ENCODE measurements around the gene GJC2. TPM values are rescaled to one million over a fixed set of nuclear protein-coding genes. Genes with fewer than 3 reads are reported as not detected.
A peak's percentile ranks its signal among the peaks of the same experiment; 100 is the strongest.

GJC2 gene
- polyA plus RNA-seq, 3 donors from 2014 or later: not detected

GRCh38 chr1:228143480-228144192, 6.1 kb upstream of the GJC2 start:
- Mint-ChIP-seq H3K27ac (peak overlapping the region; percentile 65 to 100 (median 90)), H3K4me3 (peak overlapping the region; percentile 41 to 99 (median 60)), H3K9me3 (no peaks in the 10 kb centered on the region), H3K36me3 (no peaks in the 10 kb centered on the region), H3K4me1 (peaks cover 35 to 42% of the 10 kb centered on the region in 2 donors), H3K27me3 (ENCODE audit: low read depth in 3 of 3) (peaks cover 10 to 20% (median 10%) of the 10 kb centered on the region in 3 donors)
- DNase-seq: no peak

- Mint-ChIP-seq H3K4me1 (peaks cover 35 to 42% of the 10 kb centered on the region in 2 donors), H3K4me3 (peak overlapping the region in 2 of 5 donors; percentile 57 to 59), H3K36me3 (no peaks in the 10 kb centered on the region), H3K27ac (peak overlapping the region in 2 of 6 donors; percentile 43 to 96), H3K9me3 (no peaks in the 10 kb centered on the region), H3K27me3 (ENCODE audit: low read depth in 3 of 3) (peaks cover 10 to 20% (median 10%) of the 10 kb centered on the region in 3 donors)
- DNase-seq: no peak
These were observed 5.3 kb upstream of the GJC2 start for GRCh38 chr1:228144193-228144992.

- DNase-seq: no peak
- Mint-ChIP-seq H3K9me3 (no peaks in the 10 kb centered on the region), H3K36me3 (no peaks in the 10 kb centered on the region), H3K4me3 (no peak overlapping the region), H3K27me3 (ENCODE audit: low read depth in 3 of 3) (peaks cover 6 to 16% (median 7%) of the 10 kb centered on the region in 3 donors), H3K4me1 (peaks cover 29 to 38% of the 10 kb centered on the region in 2 donors), H3K27ac (no peak overlapping the region)
These were observed 4.8 kb upstream of the GJC2 start for GRCh38 chr1:228144993-228145343.

GRCh38 chr1:228145463-228146416, 4.0 kb upstream of the GJC2 start:
- H3K9me3 Mint-ChIP-seq: no peaks in the 10 kb centered on the region
- H3K27me3 Mint-ChIP-seq (ENCODE audit: low read depth in 3 of 3): peaks cover 4 to 13% (median 5%) of the 10 kb centered on the region in 3 donors
- no peak overlapping the region for H3K27ac Mint-ChIP-seq
- no peak for DNase-seq
- peaks cover 29 to 37% of the 10 kb centered on the region in 2 donors for H3K4me1 Mint-ChIP-seq
- no peaks in the 10 kb centered on the region for H3K36me3 Mint-ChIP-seq
- H3K4me3 Mint-ChIP-seq: no peak overlapping the region

GRCh38 chr1:228146417-228147150, 3.1 kb upstream of the GJC2 start:
- Mint-ChIP-seq H3K36me3 (no peaks in the 10 kb centered on the region), H3K27ac (no peak overlapping the region), H3K27me3 (ENCODE audit: low read depth in 3 of 3) (peaks cover 0 to 17% (median 2%) of the 10 kb centered on the region in 3 donors), H3K4me3 (no peak overlapping the region), H3K9me3 (no peaks in the 10 kb centered on the region), H3K4me1 (peaks cover 21 to 30% of the 10 kb centered on the region in 2 donors)
- no peak for DNase-seq

GRCh38 chr1:228147151-228147693, 2.5 kb upstream of the GJC2 start:
- Mint-ChIP-seq H3K27ac (no peak overlapping the region), H3K4me3 (no peak overlapping the region), H3K27me3 (ENCODE audit: low read depth in 3 of 3) (peaks cover 0 to 18% (median 2%) of the 10 kb centered on the region in 3 donors), H3K9me3 (no peaks in the 10 kb centered on the region), H3K36me3 (no peaks in the 10 kb centered on the region), H3K4me1 (peaks cover 21 to 23% of the 10 kb centered on the region in 2 donors)
- DNase-seq: no peak

- Mint-ChIP-seq H3K27ac (no peak overlapping the region), H3K27me3 (ENCODE audit: low read depth in 3 of 3) (peaks cover 0 to 14% (median 2%) of the 10 kb centered on the region in 3 donors), H3K4me3 (no peak overlapping the region), H3K4me1 (peaks cover 16 to 18% of the 10 kb centered on the region in 2 donors), H3K36me3 (no peaks in the 10 kb centered on the region), H3K9me3 (no peaks in the 10 kb centered on the region)
- DNase-seq: no peak
These were observed 2.0 kb upstream of the GJC2 start for GRCh38 chr1:228147768-228148167.

- peaks cover 0 to 12% (median 2%) of the 10 kb centered on the region in 3 donors for H3K27me3 Mint-ChIP-seq (ENCODE audit: low read depth in 3 of 3)
- no peak overlapping the region for H3K4me3 Mint-ChIP-seq
- DNase-seq: no peak
- no peak overlapping the region for H3K27ac Mint-ChIP-seq
- peaks cover 10 to 12% of the 10 kb centered on the region in 2 donors for H3K4me1 Mint-ChIP-seq
- no peaks in the 10 kb centered on the region for H3K36me3 Mint-ChIP-seq
- H3K9me3 Mint-ChIP-seq: no peaks in the 10 kb centered on the region
These were observed 1.4 kb upstream of the GJC2 start for GRCh38 chr1:228148196-228148861.

- H3K4me1 Mint-ChIP-seq: peaks cover 4 to 6% of the 10 kb centered on the region in 2 donors
- no peak overlapping the region for H3K4me3 Mint-ChIP-seq
- H3K27me3 Mint-ChIP-seq (ENCODE audit: low read depth in 3 of 3): peaks cover 0 to 12% (median 2%) of the 10 kb centered on the region in 3 donors
- no peak overlapping the region for H3K27ac Mint-ChIP-seq
- H3K9me3 Mint-ChIP-seq: no peaks in the 10 kb centered on the region
- no peaks in the 10 kb centered on the region for H3K36me3 Mint-ChIP-seq
- no peak for DNase-seq
These were observed 760 bp upstream of the GJC2 start for GRCh38 chr1:228148935-228149405.

- H3K9me3 Mint-ChIP-seq: no peaks in the 10 kb centered on the region
- H3K27me3 Mint-ChIP-seq (ENCODE audit: low read depth in 3 of 3): peaks cover 0 to 12% (median 2%) of the 10 kb centered on the region in 3 donors
- no peaks in the 10 kb centered on the region for H3K36me3 Mint-ChIP-seq
- H3K27ac Mint-ChIP-seq: no peak overlapping the region
- no peak for DNase-seq
- H3K4me3 Mint-ChIP-seq: no peak overlapping the region
- H3K4me1 Mint-ChIP-seq: no peaks in the 10 kb centered on the region
These were observed 360 bp downstream of the GJC2 start for GRCh38 chr1:228150120-228150460.

- H3K9me3 Mint-ChIP-seq: no peaks in the 10 kb centered on the region
- DNase-seq: no peak
- H3K4me3 Mint-ChIP-seq: no peak overlapping the region
- no peaks in the 10 kb centered on the region for H3K4me1 Mint-ChIP-seq
- peaks cover 0 to 12% (median 2%) of the 10 kb centered on the region in 3 donors for H3K27me3 Mint-ChIP-seq (ENCODE audit: low read depth in 3 of 3)
- H3K27ac Mint-ChIP-seq: no peak overlapping the region
- no peaks in the 10 kb centered on the region for H3K36me3 Mint-ChIP-seq
These were observed 890 bp downstream of the GJC2 start for GRCh38 chr1:228150461-228151179.
